ENCODE measurements around the gene HSD17B13. TPM values are rescaled to one million over a fixed set of nuclear protein-coding genes. Genes with fewer than 3 reads are reported as not detected.
A peak's percentile ranks its signal among the peaks of the same experiment; 100 is the strongest.
"Not testable (repeated sequence)": the region's sequence is repeated elsewhere in the genome, so short reads cannot be mapped to it uniquely, and the experiment has no call there.

HSD17B13 gene
- total RNA-seq, 4 donors from 2014 or later, result 0.45 to 0.83 (median 0.65) TPM

DNA sequence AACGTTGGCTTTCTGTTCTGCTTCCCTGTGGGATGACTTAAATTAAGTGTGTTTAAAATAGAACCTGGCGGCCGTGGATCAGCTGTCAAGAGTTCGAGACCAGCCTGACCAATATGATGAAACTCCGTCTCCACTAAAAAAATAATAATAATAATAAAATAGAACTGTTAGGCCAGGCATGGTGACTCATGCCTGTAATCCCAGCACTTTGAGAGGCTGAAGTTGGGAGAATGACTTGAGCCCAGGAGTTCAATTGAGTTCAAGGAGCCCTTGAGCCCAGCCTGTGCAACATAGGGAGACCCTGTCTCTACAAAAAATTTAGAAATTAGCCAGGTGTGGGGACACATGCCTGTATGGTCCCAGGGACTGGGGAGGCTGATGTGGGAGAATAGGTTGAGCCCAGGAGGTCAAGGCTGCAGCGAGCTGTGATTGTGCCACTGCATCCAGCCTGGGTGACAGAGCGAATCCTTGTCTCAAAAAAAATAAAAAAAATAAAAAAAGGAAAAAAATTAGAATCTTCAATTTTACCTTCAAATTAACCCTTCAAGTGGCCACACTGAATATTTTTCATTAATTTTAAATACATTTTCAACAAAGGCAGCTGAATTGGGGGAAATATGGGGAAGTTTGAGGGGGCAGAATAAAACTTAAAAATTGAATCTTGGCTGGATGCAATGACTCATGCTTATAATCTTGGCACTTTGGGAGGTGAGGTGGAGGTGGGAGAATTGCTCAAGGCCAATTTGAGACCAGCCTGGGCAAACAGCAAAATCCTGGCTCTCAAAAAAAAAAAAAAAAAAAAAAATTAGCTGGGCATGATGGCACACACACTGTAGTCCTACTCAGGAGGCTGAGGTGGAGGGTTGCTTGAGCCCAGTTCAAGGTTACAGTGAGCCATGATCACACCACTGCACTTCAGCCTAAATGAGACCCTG lies 31.8 kb upstream of the HSD17B13 start:
- DNase-seq (ENCODE audit: extremely low spot score), result no peak
- Histone ChIP-seq H3K27me3 (no peaks in the 10 kb centered on the region), H3K36me3 (peaks cover 10 to 33% (median 19%) of the 10 kb centered on the region in 4 donors), H3K4me3 (no peak overlapping the region), H3K4me1 (peaks cover 3 to 11% (median 9%) of the 10 kb centered on the region in 4 donors), H3K27ac (replicated peaks in 1 of 4) (peak overlapping the region; percentile 45 to 67 (median 58)), H3K9me3 (no peaks in the 10 kb centered on the region)
- intact Hi-C loops (cut with DNase I), result no loop called here
- WGBS, result 50% methylated on average over 7 of the region's 7 CpGs
- TF ChIP-seq POLR2AphosphoS5 (IDR thresholded peaks at IDR 0.05) (no peak), POLR2A (IDR thresholded peaks at IDR 0.05; ENCODE audit: low read depth) (no peak), EP300 (IDR thresholded peaks at IDR 0.05) (no peak)
- TF ChIP-seq, protein P1, sequence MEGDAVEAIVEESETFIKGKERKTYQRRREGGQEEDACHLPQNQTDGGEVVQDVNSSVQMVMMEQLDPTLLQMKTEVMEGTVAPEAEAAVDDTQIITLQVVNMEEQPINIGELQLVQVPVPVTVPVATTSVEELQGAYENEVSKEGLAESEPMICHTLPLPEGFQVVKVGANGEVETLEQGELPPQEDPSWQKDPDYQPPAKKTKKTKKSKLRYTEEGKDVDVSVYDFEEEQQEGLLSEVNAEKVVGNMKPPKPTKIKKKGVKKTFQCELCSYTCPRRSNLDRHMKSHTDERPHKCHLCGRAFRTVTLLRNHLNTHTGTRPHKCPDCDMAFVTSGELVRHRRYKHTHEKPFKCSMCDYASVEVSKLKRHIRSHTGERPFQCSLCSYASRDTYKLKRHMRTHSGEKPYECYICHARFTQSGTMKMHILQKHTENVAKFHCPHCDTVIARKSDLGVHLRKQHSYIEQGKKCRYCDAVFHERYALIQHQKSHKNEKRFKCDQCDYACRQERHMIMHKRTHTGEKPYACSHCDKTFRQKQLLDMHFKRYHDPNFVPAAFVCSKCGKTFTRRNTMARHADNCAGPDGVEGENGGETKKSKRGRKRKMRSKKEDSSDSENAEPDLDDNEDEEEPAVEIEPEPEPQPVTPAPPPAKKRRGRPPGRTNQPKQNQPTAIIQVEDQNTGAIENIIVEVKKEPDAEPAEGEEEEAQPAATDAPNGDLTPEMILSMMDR (IDR thresholded peaks at IDR 0.05), result no peak

DNA sequence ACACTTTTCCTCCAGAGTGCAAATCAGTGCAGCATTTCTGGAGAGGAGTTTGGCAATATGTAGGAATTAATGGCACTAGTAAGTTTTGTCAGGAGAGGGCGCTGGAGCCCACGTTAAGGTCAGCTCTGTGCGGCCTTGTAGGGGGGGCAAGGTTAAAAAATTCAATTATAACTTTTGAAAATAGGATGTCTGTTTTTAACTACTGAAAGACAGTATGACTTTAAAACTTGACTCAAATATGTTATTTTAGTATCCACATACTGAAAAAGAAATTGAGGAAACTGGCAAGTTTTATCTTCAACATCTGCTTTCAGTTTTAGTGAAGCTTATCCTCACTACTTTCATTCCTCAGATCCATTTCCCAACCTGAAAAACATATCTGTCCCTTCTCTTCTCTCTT lies 30.9 kb upstream of the HSD17B13 start:
- Histone ChIP-seq H3K27ac (replicated peaks in 1 of 4) (peak overlapping the region in 3 of 4 donors; percentile 45 to 67 (median 59)), H3K36me3 (peaks cover 10 to 24% (median 17%) of the 10 kb centered on the region in 4 donors), H3K4me3 (no peak overlapping the region), H3K27me3 (no peaks in the 10 kb centered on the region), H3K4me1 (peaks cover 3 to 11% (median 9%) of the 10 kb centered on the region in 4 donors), H3K9me3 (no peaks in the 10 kb centered on the region)
- no peak for DNase-seq (ENCODE audit: extremely low spot score)
- intact Hi-C loops (cut with DNase I), result no loop called here
- WGBS, result 31% methylated on average over 3 of the region's 3 CpGs
- TF ChIP-seq POLR2AphosphoS5 (IDR thresholded peaks at IDR 0.05), result no peak
- TF ChIP-seq, protein P1 (IDR thresholded peaks at IDR 0.05), result peak; percentile 39 to 65 (median 53)

DNA sequence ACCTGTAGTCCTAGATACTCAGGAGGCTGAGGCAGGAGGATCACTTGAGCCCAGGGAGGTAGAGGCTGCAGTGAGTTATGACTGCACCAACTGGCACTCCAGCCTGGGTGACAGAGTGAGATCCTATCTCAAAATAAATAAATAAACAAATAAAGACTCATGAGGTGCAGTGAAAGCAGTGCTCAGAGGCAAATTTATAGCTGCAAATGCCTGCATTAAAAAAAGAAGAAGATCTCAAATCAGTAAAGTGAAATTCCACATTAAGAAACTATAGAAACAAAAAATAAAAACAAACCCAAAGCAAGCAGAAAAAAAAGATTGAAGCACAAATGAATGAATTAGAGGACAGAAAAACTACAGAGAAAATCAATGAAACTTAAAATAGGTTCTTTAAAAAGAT lies 22.5 kb upstream of the HSD17B13 start:
- intact Hi-C loops (cut with DNase I), result no loop called here
- Histone ChIP-seq H3K4me3 (no peak overlapping the region), H3K4me1 (no peaks in the 10 kb centered on the region), H3K27ac (replicated peaks in 1 of 4) (no peak overlapping the region), H3K9me3 (peaks cover 0 to 18% (median 9%) of the 10 kb centered on the region in 4 donors), H3K27me3 (no peaks in the 10 kb centered on the region), H3K36me3 (peaks cover 7 to 36% (median 26%) of the 10 kb centered on the region in 4 donors)
- no peak for TF ChIP-seq POLR2A (IDR thresholded peaks at IDR 0.05; ENCODE audit: low read depth)
- TF ChIP-seq, protein P1 (IDR thresholded peaks at IDR 0.05), result no peak
- no peak for TF ChIP-seq EP300 (IDR thresholded peaks at IDR 0.05)
- no peak for TF ChIP-seq POLR2AphosphoS5 (IDR thresholded peaks at IDR 0.05)
- DNase-seq (ENCODE audit: extremely low spot score), result no peak

DNA sequence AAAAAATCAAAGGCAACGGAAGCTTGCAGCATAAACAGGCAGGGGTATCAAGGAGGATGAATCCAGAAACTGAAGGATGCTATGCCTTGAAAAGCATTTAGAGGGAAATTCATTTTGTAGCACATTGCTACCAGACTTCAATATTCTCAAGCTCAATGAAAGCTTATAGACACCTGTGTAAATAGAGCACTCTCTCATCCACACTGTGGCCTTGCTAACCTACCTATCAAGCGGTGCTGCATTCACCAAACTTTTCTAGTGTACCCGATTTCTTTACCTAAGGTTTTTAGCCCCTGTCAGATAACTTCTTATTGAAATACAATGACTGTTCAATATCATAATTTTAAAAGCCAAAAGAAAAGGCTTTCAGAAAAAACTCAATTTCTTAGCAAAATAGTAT lies 20.2 kb upstream of the HSD17B13 start:
- H3K4me1 ChIP-seq, result no peaks in the 10 kb centered on the region
- TF ChIP-seq POLR2AphosphoS5 (IDR thresholded peaks at IDR 0.05) (no peak), POLR2A (IDR thresholded peaks at IDR 0.05; ENCODE audit: low read depth) (no peak), EP300 (IDR thresholded peaks at IDR 0.05) (no peak)
- TF ChIP-seq, protein P1 (IDR thresholded peaks at IDR 0.05), result no peak
- H3K27me3 ChIP-seq, result no peaks in the 10 kb centered on the region
- H3K27ac ChIP-seq (replicated peaks in 1 of 4), result no peak overlapping the region
- intact Hi-C loops (cut with DNase I), result no loop called here
- H3K9me3 ChIP-seq, result peaks cover 0 to 18% (median 9%) of the 10 kb centered on the region in 4 donors
- 99% methylated on average over 3 of the region's 3 CpGs for WGBS
- no peak for DNase-seq (ENCODE audit: extremely low spot score)
- H3K4me3 ChIP-seq, result no peak overlapping the region
- peaks cover 17 to 59% (median 46%) of the 10 kb centered on the region in 4 donors for H3K36me3 ChIP-seq

DNA sequence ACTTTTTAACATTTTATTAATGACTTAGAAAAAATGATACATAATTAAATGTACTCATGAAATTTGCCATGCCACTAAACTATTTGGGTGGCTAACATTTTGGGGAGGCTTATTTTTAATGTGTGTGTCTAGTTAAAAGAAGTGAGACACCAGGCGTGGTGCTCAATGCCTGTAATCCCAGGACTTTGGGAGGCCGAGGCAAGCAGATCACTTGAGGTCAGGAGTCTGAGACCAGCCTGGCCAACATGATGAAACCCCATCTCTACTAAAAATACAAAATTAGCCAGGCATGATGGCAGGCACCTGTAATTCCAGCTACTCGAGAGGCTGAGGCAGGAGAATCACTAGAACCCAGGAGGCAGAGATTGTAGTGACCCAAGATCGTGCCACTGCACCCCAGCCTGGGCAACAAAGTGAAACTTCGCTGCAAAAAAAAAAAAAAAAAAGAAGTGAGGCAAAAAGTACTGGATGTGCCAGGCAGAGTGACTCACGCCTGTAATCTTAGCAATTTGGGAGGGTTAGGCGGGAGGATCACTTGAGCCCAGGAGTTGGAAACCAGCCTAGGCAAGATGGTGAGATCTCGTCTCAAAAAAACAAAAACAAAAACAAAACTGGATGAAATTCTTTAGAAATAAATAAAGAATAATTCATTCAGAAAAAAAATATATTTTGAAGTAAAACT lies 19.4 kb upstream of the HSD17B13 start:
- H3K36me3 ChIP-seq, result peaks cover 20 to 67% (median 52%) of the 10 kb centered on the region in 4 donors
- intact Hi-C loops (cut with DNase I); H3K27me3 ChIP-seq; H3K4me1 ChIP-seq; H3K27ac ChIP-seq (replicated peaks in 1 of 4); DNase-seq (ENCODE audit: extremely low spot score); H3K4me3 ChIP-seq: not testable (repeated sequence)
- WGBS, result 90% methylated on average over 8 of the region's 8 CpGs
- peaks cover 0 to 18% (median 9%) of the 10 kb centered on the region in 4 donors for H3K9me3 ChIP-seq

Measured in esophagus muscularis mucosa (tissue), 4 donors.